OCI-LY7 (cell line): ENCODE results near the gene SLAMF1.

Source experiments
- CTCF ChIP-seq: fragments of 200-600 bp; sonication (generic); conservative IDR thresholded peaks from 2 replicates; pipeline ENCODE4 v1.5.1; 2014; ENCODE audit warnings: mild to moderate bottlenecking, antibody characterized with exemption, low read length, moderate library complexity, mixed read lengths
- EZH2phosphoT487 ChIP-seq: fragments of 200-600 bp; sonication (generic); IDR thresholded peaks from 2 replicates; pipeline ENCODE4 v1.6.1; 2018; ENCODE audit warnings: low read depth, borderline replicate concordance, mild to moderate bottlenecking, mixed run types, antibody characterized with exemption, low read length, moderate library complexity, mixed read lengths

- TF ChIP-seq CTCF (no peak), EZH2phosphoT487 (no peak)
These were observed 56.4 kb downstream of the SLAMF1 start for GRCh38 chr1:160590488-160590887.
